K562 (cell line): ENCODE results near the gene TMEM63C. TPM values are rescaled to one million over a fixed set of nuclear protein-coding genes. Genes with fewer than 3 reads are reported as not detected.

Source experiments
- C11orf30 ChIP-seq: fragments of 450-650 bp; IDR thresholded peaks from 2 replicates; pipeline ENCODE4 v1.6.1; 2016; ENCODE audit warnings: low read depth, mild to moderate bottlenecking
- HMBOX1 ChIP-seq: sonication (generic); IDR thresholded peaks from 2 replicates; pipeline ENCODE4 v1.6.1; 2016
- HOXB6 ChIP-seq: fragments of 250-450 bp; sonication (Bioruptor Pico); IDR thresholded peaks from 2 replicates; pipeline ENCODE4 v1.5.1; 2022; ENCODE audit warnings: mild to moderate bottlenecking, borderline replicate concordance
- MAFG ChIP-seq: fragments of 450-650 bp; conservative IDR thresholded peaks from 2 replicates; pipeline ENCODE4 v1.6.1; 2016; ENCODE audit warnings: missing genetic modification characterization, missing compliant biosample characterization
- NFE2 ChIP-seq: IDR thresholded peaks from 2 replicates; pipeline ENCODE4 v1.6.1; 2014; ENCODE audit warnings: antibody characterized with exemption, low read depth
- POLR2H ChIP-seq: IDR thresholded peaks from 2 replicates; pipeline ENCODE4 v1.6.1; 2016; ENCODE audit warnings: missing genetic modification characterization, low read depth, mild to moderate bottlenecking, control low read depth, missing compliant biosample characterization, moderate library complexity
- RAD51 ChIP-seq: fragments of 450-650 bp; IDR thresholded peaks from 2 replicates; pipeline ENCODE4 v1.7.1; 2016; ENCODE audit warnings: low read depth, mild to moderate bottlenecking, borderline replicate concordance
- REST ChIP-seq, 2 experiments: fragments of 450-650 bp; formaldehyde crosslinking in 1 of 2; IDR thresholded peaks; 2 replicates each; pipeline versions ENCODE4 v1.4.0 to v1.6.1; 2014 to 2020; ENCODE audit warnings: mild to moderate bottlenecking in 2 of 2, borderline replicate concordance in 1 of 2, low read depth in 1 of 2
- polyA plus RNA-seq, 8 experiments: library from polyadenylated mRNA; depleted of rRNA in 4 of 8; stranded (reverse) in 5 of 8; unstranded in 3 of 8; fragments of >200 nt; fragmentation: Nextera tagmentation in 2 of 8; fragmentation: Illumina TruSeq in 1 of 8; extraction: Ambion mirVana in 2 of 8; extraction: Trizol in 1 of 8; gene quantifications; 2 replicates each; pipeline versions ENCODE4 v1.2.1 to v1.2.3, GENCODE V29; 2011 to 2014; ENCODE audit warnings: inconsistent platforms in 1 of 8, missing spikeins in 1 of 8
- total RNA-seq, 7 experiments: library from RNA; depleted of rRNA in 6 of 7; stranded (reverse); fragments of >200 nt in 6 of 7; fragmentation: Illumina TruSeq in 2 of 7; extraction: Trizol in 2 of 7; gene quantifications; 2 replicates each; pipeline versions ENCODE4 v1.2.1 to v1.2.3, GENCODE V29; 2011 to 2021; ENCODE audit warnings: low replicate concordance in 1 of 7

The TMEM63C gene
- total and polyA plus RNA-seq, 9 of the 15 experiments (the other 6 are each of a cell fraction or from before 2014, with no cell fraction given): 0.07 TPM; not detected in 8

GRCh38 chr14:77148510-77149231 is 32.9 kb upstream of the TMEM63C start (continued):
- TF ChIP-seq REST (IDR thresholded peaks at IDR 0.05; ENCODE audit: borderline replicate concordance) (peak; percentile 23; the same call in 1 of the 2 replicates), REST (CRISPR knock-in tag; IDR thresholded peaks at IDR 0.05; ENCODE audit: low read depth) (no peak), MAFG (tag) (peak; percentile 61), HMBOX1 (0 out of 2 replicates have a peak, but pooled peaks have one; percentile 29), C11orf30 (peak; percentile 47; the same call in 1 of the 2 replicates), RAD51 (peak; percentile 84), POLR2H (tag) (0 out of 2 replicates have a peak, but pooled peaks have one; percentile 20), HOXB6 (CRISPR knock-in tag) (no peak), NFE2 (0 out of 2 replicates have a peak, but pooled peaks have one; percentile 4)
